ENCODE data around the gene CMTM8.

The CMTM8 gene

GRCh38 chr3:32401556-32402081 is 163.1 kb downstream of the CMTM8 start:
- Histone ChIP-seq H3K4me2 (ENCODE audit: low read length) (peak overlapping the region; percentile 78), H4K20me1 (ENCODE audit: control insufficient read depth, insufficient read depth, low read depth, low read length) (no peaks in the 10 kb centered on the region), H3K36me3 (ENCODE audit: control insufficient read depth, low read length) (no peaks in the 10 kb centered on the region), H3K4me1 (ENCODE audit: control insufficient read depth, low read length) (peaks cover 41% of the 10 kb centered on the region), H3K9me2 (replicated peaks; ENCODE audit: control insufficient read depth, low read length) (no peaks in the 10 kb centered on the region), H3K27ac (ENCODE audit: low read depth, low read length) (peak overlapping the region; percentile 46), H3K9me3 (ENCODE audit: control insufficient read depth, insufficient read depth, low read length) (no peaks in the 10 kb centered on the region), H3K4me3 (ENCODE audit: low read length) (peak overlapping the region; percentile 71), H3K27me3 (ENCODE audit: control insufficient read depth, low read length) (no peaks in the 10 kb centered on the region), H3F3A (ENCODE audit: control insufficient read depth, insufficient read depth) (peaks cover 23% of the 10 kb centered on the region), H3K79me2 (ENCODE audit: control insufficient read depth, low read length) (peaks cover 10% of the 10 kb centered on the region; the same call in 1 of the 2 replicates)
- TF ChIP-seq EZH2phosphoT487 (IDR thresholded peaks at IDR 0.05; ENCODE audit: borderline replicate concordance, low read length) = no peak

DNA sequence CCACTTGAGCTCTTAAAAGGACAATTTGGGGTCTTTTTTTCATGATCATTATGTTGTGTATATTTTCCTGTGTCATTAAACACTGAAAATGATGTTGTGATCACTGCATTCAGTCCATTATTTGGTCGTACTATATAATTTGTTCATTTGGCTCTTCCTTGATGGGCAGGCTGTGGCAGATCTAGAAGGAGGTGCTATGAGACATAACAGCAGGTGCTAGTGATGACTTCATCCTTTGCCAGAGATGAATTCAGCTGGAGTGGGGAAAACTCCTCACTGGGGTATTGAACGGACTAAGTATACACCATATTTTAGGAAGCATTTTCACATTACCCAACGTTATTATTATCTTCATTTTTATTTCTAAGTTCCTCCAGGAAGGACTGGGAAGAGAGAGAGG is 165.2 kb downstream of the CMTM8 start:
- Histone ChIP-seq H3K27ac (ENCODE audit: low read depth, low read length) (no peak overlapping the region), H3K36me3 (ENCODE audit: control insufficient read depth, low read length) (no peaks in the 10 kb centered on the region), H3F3A (ENCODE audit: control insufficient read depth, insufficient read depth) (peaks cover 19% of the 10 kb centered on the region), H4K20me1 (ENCODE audit: control insufficient read depth, insufficient read depth, low read depth, low read length) (no peaks in the 10 kb centered on the region), H3K4me1 (ENCODE audit: control insufficient read depth, low read length) (peaks cover 41% of the 10 kb centered on the region), H3K4me3 (ENCODE audit: low read length) (no peak overlapping the region), H3K9me3 (ENCODE audit: control insufficient read depth, insufficient read depth, low read length) (no peaks in the 10 kb centered on the region), H3K27me3 (ENCODE audit: control insufficient read depth, low read length) (no peaks in the 10 kb centered on the region), H3K9me2 (replicated peaks; ENCODE audit: control insufficient read depth, low read length) (no peaks in the 10 kb centered on the region), H3K79me2 (ENCODE audit: control insufficient read depth, low read length) (peaks cover 10% of the 10 kb centered on the region; the same call in 1 of the 2 replicates), H3K4me2 (ENCODE audit: low read length) (no peak overlapping the region)
- TF ChIP-seq, protein P1, sequence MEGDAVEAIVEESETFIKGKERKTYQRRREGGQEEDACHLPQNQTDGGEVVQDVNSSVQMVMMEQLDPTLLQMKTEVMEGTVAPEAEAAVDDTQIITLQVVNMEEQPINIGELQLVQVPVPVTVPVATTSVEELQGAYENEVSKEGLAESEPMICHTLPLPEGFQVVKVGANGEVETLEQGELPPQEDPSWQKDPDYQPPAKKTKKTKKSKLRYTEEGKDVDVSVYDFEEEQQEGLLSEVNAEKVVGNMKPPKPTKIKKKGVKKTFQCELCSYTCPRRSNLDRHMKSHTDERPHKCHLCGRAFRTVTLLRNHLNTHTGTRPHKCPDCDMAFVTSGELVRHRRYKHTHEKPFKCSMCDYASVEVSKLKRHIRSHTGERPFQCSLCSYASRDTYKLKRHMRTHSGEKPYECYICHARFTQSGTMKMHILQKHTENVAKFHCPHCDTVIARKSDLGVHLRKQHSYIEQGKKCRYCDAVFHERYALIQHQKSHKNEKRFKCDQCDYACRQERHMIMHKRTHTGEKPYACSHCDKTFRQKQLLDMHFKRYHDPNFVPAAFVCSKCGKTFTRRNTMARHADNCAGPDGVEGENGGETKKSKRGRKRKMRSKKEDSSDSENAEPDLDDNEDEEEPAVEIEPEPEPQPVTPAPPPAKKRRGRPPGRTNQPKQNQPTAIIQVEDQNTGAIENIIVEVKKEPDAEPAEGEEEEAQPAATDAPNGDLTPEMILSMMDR (IDR thresholded peaks at IDR 0.05; ENCODE audit: low read depth, low read length, poor library complexity, severe bottlenecking) = no peak
- TF ChIP-seq EZH2phosphoT487 (IDR thresholded peaks at IDR 0.05; ENCODE audit: borderline replicate concordance, low read length) = no peak

GRCh38 chr3:32404714-32405113 is 166.2 kb downstream of the CMTM8 start:
- Histone ChIP-seq H3K4me3 (ENCODE audit: low read length) (no peak overlapping the region), H3K9me2 (replicated peaks; ENCODE audit: control insufficient read depth, low read length) (no peaks in the 10 kb centered on the region), H3K4me2 (ENCODE audit: low read length) (no peak overlapping the region), H3K27ac (ENCODE audit: low read depth, low read length) (no peak overlapping the region), H4K20me1 (ENCODE audit: control insufficient read depth, insufficient read depth, low read depth, low read length) (no peaks in the 10 kb centered on the region), H3K4me1 (ENCODE audit: control insufficient read depth, low read length) (peaks cover 38% of the 10 kb centered on the region), H3K36me3 (ENCODE audit: control insufficient read depth, low read length) (no peaks in the 10 kb centered on the region), H3K27me3 (ENCODE audit: control insufficient read depth, low read length) (no peaks in the 10 kb centered on the region), H3K79me2 (ENCODE audit: control insufficient read depth, low read length) (peaks cover 10% of the 10 kb centered on the region; the same call in 1 of the 2 replicates), H3K9me3 (ENCODE audit: control insufficient read depth, insufficient read depth, low read length) (no peaks in the 10 kb centered on the region), H3F3A (ENCODE audit: control insufficient read depth, insufficient read depth) (peaks cover 16% of the 10 kb centered on the region)
- no peak for TF ChIP-seq EZH2phosphoT487 (IDR thresholded peaks at IDR 0.05; ENCODE audit: borderline replicate concordance, low read length)
- TF ChIP-seq, protein P1 (IDR thresholded peaks at IDR 0.05; ENCODE audit: low read depth, low read length, poor library complexity, severe bottlenecking) = no peak

DNA sequence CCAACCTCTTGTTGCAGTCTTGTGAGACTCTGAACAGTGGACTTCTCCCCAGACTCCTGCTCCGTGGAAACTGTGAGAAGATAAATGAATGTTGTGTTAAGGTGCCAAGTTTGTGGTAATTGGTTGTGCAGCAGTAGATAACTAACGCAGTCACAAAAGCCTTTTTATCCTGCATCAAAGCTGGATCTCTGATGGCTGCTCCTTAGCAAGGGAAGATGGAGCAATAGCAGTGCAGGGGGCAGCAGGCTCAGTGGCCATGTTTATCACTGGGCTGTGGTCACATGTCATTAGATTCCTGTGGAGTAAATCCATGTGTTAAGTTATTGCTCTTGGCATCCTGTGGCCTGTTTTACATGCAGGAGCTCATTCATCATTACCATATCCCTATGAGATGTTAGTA is 166.7 kb downstream of the CMTM8 start:
- no peaks in the 10 kb centered on the region for H4K20me1 ChIP-seq (ENCODE audit: control insufficient read depth, insufficient read depth, low read depth, low read length)
- H3K36me3 ChIP-seq (ENCODE audit: control insufficient read depth, low read length) = no peaks in the 10 kb centered on the region
- no peaks in the 10 kb centered on the region for H3K27me3 ChIP-seq (ENCODE audit: control insufficient read depth, low read length)
- H3K9me3 ChIP-seq (ENCODE audit: control insufficient read depth, insufficient read depth, low read length) = no peaks in the 10 kb centered on the region
- TF ChIP-seq, protein P1 (IDR thresholded peaks at IDR 0.05; ENCODE audit: low read depth, low read length, poor library complexity, severe bottlenecking) = no peak
- TF ChIP-seq EZH2phosphoT487 (IDR thresholded peaks at IDR 0.05; ENCODE audit: borderline replicate concordance, low read length) = no peak
- H3K27ac ChIP-seq (ENCODE audit: low read depth, low read length) = no peak overlapping the region
- H3K4me1 ChIP-seq (ENCODE audit: control insufficient read depth, low read length) = peaks cover 38% of the 10 kb centered on the region
- H3K4me3 ChIP-seq (ENCODE audit: low read length) = no peak overlapping the region
- peaks cover 10% of the 10 kb centered on the region; the same call in 1 of the 2 replicates for H3K79me2 ChIP-seq (ENCODE audit: control insufficient read depth, low read length)
- H3F3A ChIP-seq (ENCODE audit: control insufficient read depth, insufficient read depth) = peaks cover 14% of the 10 kb centered on the region
- H3K4me2 ChIP-seq (ENCODE audit: low read length) = no peak overlapping the region
- no peaks in the 10 kb centered on the region for H3K9me2 ChIP-seq (replicated peaks; ENCODE audit: control insufficient read depth, low read length)
